DND-41 (cell line): Measurements from ENCODE around the gene DOK6.

Experiments
- EZH2 ChIP-seq: IDR thresholded peaks from 3 replicates; pipeline ENCODE4 v1.6.1; 2012; ENCODE audit warnings: borderline replicate concordance, low read depth, mild to moderate bottlenecking, moderate library complexity, low read length, inconsistent platforms; ENCODE audit not compliant: severe bottlenecking
- TF ChIP-seq, protein P1 (sequence below): IDR thresholded peaks from 2 replicates; pipeline ENCODE4 v1.5.1; 2012; ENCODE audit warnings: borderline replicate concordance, low read length, moderate library complexity, mild to moderate bottlenecking; ENCODE audit not compliant: poor library complexity, severe bottlenecking; ENCODE audit errors: extremely low read depth

DNA sequence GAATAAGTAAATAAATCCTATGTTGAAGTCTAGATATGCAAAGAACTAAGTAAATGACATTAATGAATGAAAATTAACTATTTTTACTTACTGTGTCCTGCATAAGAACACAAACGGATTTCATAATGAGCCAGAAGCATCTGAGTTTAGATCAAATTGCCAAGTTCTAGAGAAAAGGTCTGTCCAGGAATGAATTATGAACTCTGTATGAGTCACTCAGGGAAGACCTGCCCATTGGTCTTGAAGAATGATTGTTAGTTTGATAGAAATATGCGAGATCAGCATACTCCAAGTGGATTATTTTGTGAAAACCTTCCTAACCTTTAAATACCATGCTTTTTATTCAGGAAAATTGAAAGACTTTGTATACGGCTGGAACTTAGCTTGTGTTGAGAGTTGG lies 189.5 kb downstream of the DOK6 start:
- no peak for TF ChIP-seq EZH2
- TF ChIP-seq, protein P1, sequence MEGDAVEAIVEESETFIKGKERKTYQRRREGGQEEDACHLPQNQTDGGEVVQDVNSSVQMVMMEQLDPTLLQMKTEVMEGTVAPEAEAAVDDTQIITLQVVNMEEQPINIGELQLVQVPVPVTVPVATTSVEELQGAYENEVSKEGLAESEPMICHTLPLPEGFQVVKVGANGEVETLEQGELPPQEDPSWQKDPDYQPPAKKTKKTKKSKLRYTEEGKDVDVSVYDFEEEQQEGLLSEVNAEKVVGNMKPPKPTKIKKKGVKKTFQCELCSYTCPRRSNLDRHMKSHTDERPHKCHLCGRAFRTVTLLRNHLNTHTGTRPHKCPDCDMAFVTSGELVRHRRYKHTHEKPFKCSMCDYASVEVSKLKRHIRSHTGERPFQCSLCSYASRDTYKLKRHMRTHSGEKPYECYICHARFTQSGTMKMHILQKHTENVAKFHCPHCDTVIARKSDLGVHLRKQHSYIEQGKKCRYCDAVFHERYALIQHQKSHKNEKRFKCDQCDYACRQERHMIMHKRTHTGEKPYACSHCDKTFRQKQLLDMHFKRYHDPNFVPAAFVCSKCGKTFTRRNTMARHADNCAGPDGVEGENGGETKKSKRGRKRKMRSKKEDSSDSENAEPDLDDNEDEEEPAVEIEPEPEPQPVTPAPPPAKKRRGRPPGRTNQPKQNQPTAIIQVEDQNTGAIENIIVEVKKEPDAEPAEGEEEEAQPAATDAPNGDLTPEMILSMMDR = no peak
